ENCODE data around the gene RSPH3.

Gene RSPH3

DNA sequence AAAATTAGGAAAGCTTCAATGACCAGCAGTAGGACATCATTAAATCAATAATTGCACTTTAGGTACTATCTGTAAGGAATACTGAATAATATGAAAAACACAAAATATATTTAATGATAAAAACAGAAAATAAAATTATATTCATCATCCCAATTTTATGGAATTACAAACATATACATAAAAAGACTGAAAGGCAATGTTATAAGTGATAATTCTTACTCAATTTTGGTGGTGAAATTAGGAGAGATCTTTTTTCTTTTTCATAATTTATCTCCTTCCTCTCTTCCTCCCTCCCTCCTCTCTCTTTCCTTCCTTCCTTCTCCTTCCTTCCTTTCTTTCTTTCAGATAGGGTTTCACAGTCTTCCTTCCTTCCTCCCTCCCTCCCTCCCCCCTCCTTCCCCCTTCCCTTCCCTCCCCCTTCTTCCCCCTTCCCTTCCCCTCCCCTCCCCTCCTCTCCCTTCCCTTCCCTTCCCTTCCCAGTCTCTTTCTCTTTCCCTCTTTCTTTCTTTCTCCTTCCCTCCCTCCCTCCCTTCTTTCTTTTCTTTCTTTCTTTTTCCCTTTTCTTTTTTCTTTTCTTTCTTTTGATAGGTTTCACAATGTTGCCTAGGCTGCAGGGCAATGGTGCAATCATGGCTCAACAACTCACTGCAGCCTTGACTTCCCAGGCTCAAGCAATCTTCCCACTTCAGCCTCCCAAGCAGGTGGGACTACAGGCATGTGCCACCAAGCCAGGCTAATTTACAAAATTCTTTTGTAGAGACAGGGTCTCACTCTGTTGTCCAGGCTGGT is 36.8 kb downstream of the RSPH3 start:
- TF ChIP-seq FOXP2 (optimal IDR thresholded peaks at IDR 0.05; ENCODE audit: borderline replicate concordance, extremely low read depth, extremely low read length, insufficient read depth) (no peak), TAF1 (IDR thresholded peaks at IDR 0.05; ENCODE audit: borderline replicate concordance, insufficient read depth, low read length) (no peak), REST (IDR thresholded peaks at IDR 0.05; ENCODE audit: insufficient read depth in 1 of 2, low read depth in 2 of 2, low read length in 2 of 2) (no peak), SIN3A (IDR thresholded peaks at IDR 0.05; ENCODE audit: borderline replicate concordance, insufficient read depth, low read length) (no peak), POLR2AphosphoS5 (IDR thresholded peaks at IDR 0.05; ENCODE audit: low read depth, low read length) (no peak)

GRCh38 chr6:158962371-158962770 is 37.6 kb downstream of the RSPH3 start:
- no peak for TF ChIP-seq FOXP2 (optimal IDR thresholded peaks at IDR 0.05; ENCODE audit: borderline replicate concordance, extremely low read depth, extremely low read length, insufficient read depth)

DNA sequence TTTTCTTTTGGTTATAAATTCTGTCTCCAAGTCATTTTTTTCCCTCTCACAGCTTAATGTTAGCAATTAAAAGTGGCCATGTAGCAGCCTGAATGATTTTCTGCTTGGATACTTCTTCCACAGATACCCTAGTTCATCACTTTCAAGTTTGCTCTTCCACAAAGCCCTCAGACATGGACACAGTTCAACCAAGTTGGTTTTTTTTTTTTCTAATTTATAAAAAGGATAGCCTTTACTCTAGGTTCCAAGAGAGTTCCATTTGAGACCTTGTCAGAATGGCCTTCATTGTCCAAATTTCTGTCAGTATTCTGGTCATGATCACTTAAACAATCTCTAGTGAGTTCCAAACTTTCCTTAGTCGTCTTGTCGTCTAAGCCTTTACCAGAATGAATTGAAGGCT is 40.0 kb downstream of the RSPH3 start:
- TF ChIP-seq REST (IDR thresholded peaks at IDR 0.05; ENCODE audit: insufficient read depth in 1 of 2, low read depth in 2 of 2, low read length in 2 of 2), result no peak
- TF ChIP-seq SIN3A (IDR thresholded peaks at IDR 0.05; ENCODE audit: borderline replicate concordance, insufficient read depth, low read length), result no peak
- no peak for TF ChIP-seq TAF1 (IDR thresholded peaks at IDR 0.05; ENCODE audit: borderline replicate concordance, insufficient read depth, low read length)
- no peak for TF ChIP-seq FOXP2 (optimal IDR thresholded peaks at IDR 0.05; ENCODE audit: borderline replicate concordance, extremely low read depth, extremely low read length, insufficient read depth)
- TF ChIP-seq POLR2AphosphoS5 (IDR thresholded peaks at IDR 0.05; ENCODE audit: low read depth, low read length), result no peak

- no peak for TF ChIP-seq REST (IDR thresholded peaks at IDR 0.05; ENCODE audit: insufficient read depth in 1 of 2, low read depth in 2 of 2, low read length in 2 of 2)
- no peak for TF ChIP-seq FOXP2 (optimal IDR thresholded peaks at IDR 0.05; ENCODE audit: borderline replicate concordance, extremely low read depth, extremely low read length, insufficient read depth)
These were observed 40.5 kb downstream of the RSPH3 start for GRCh38 chr6:158959552-158959951.

DNA sequence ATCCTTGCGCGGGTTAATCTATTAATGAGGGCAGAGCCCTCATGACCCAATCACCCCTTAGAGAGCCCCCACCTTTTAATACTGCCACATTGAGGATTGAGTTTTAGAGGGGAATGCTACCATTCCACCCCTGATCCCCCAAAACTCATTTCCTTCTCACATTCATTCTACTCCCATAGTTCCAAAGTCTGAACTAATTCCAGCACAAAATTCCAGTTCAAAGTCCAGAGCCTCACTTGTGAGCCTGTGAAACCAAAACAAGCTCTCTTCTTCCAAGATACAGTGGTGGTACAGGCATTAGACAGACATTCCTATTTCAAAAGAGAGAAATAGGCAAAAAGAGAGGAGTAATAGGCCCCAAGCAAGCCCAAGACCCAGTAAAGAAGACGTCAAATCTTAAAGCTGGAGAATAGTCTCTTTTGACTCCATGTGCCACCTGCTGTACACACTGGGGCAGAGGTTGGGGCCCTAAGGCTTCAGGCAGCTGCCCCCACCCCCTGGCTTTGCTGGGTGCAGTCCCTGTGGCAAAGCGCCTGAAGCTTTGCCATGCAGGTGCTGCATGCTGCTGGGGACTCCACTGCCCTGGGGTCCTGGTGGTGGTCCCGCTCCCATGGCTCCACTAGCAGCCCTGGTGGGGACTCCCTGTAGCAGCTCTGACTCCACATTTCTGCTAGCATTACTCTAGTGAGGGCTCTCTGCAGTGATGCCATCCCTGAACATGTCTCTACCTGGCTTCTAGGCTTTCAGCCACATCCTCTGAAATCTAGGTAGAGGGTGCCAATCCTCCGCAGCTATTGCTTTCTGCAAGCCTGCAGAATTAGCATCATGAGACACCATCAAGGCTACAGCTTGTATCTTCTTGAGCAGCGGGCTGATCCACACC is 41.3 kb downstream of the RSPH3 start:
- no peak for TF ChIP-seq FOXP2 (optimal IDR thresholded peaks at IDR 0.05; ENCODE audit: borderline replicate concordance, extremely low read depth, extremely low read length, insufficient read depth)
- TF ChIP-seq REST (IDR thresholded peaks at IDR 0.05; ENCODE audit: insufficient read depth in 1 of 2, low read depth in 2 of 2, low read length in 2 of 2), result no peak
- no peak for TF ChIP-seq SIN3A (IDR thresholded peaks at IDR 0.05; ENCODE audit: borderline replicate concordance, insufficient read depth, low read length)
- no peak for TF ChIP-seq POLR2AphosphoS5 (IDR thresholded peaks at IDR 0.05; ENCODE audit: low read depth, low read length)
- no peak for TF ChIP-seq TAF1 (IDR thresholded peaks at IDR 0.05; ENCODE audit: borderline replicate concordance, insufficient read depth, low read length)

All from PFSK-1 (cell line).